ENCODE results near the gene TPP1.

GRCh38 chr11:6609502-6610015, 9.7 kb downstream of the TPP1 start:
- no peak for TF ChIP-seq CTCF (conservative IDR thresholded peaks at IDR 0.05; ENCODE audit: low read length)
- no peak for TF ChIP-seq EZH2phosphoT487 (IDR thresholded peaks at IDR 0.05; ENCODE audit: borderline replicate concordance)

All from Loucy (cell line).